IMR-90 (cell line): ENCODE data around the gene FTO. TPM values are rescaled to one million over a fixed set of nuclear protein-coding genes. Genes with fewer than 3 reads are reported as not detected.

ENCODE experiments used
- ATAC-seq: fragments of 200-7000 bp; cut with Tn5 transposase; 2 replicates; pipeline ENCODE4 v1.9.1; 2020; ENCODE audit warnings: low read depth, mild to moderate bottlenecking, moderate library complexity
- BruUV-seq: library from RNA; stranded (reverse); fragments of 400-500 nt; replicated peaks from 2 replicates; lab custom pipeline; 2021; lab: Mats Ljungman, UMichigan
- CTCF ChIA-PET: fragments of 300-600 bp; formaldehyde crosslinking; extraction: SDS; loops from one replicate; lab custom pipeline; 2021; ENCODE audit warnings: antibody characterized with exemption; lab: Yijun Ruan, JAX
- POLR2A ChIA-PET: fragments of 300-600 bp; sonication (Branson Sonifier 250); formaldehyde crosslinking; loops from one replicate; lab custom pipeline; 2022; ENCODE audit warnings: antibody characterized with exemption; ENCODE audit not compliant: unreplicated experiment; lab: Charles Lee
- DNase-seq: peaks from one replicate; pipeline ENCODE4 v3.0.0; 2013
- H2AFZ ChIP-seq: replicated peaks from 2 replicates; pipeline ENCODE3; 2013; ENCODE audit warnings: low read length, mild to moderate bottlenecking; ENCODE audit not compliant: poor library complexity
- H2AK5ac ChIP-seq: 2 replicates; pipeline ENCODE4 v1.6.1; 2013; ENCODE audit warnings: low read depth, low read length, inconsistent platforms
- H2AK9ac ChIP-seq: replicated peaks from 2 replicates; pipeline ENCODE3; 2013; ENCODE audit warnings: mild to moderate bottlenecking, low read depth, low read length, moderate library complexity; ENCODE audit not compliant: poor library complexity
- H2BK120ac ChIP-seq: 2 replicates; pipeline ENCODE4 v1.6.1; 2013; ENCODE audit warnings: low read depth, low read length, inconsistent platforms
- H2BK15ac ChIP-seq: 3 replicates; pipeline ENCODE4 v1.6.1; 2013; ENCODE audit warnings: low read depth, low read length, inconsistent platforms
- H2BK20ac ChIP-seq: 2 replicates; pipeline ENCODE4 v1.6.1; 2013; ENCODE audit warnings: low read depth, mild to moderate bottlenecking, inconsistent platforms, low read length, moderate library complexity
- H2BK5ac ChIP-seq: 2 replicates; pipeline ENCODE4 v1.6.1; 2013; ENCODE audit warnings: mild to moderate bottlenecking, low read depth, low read length, inconsistent platforms; ENCODE audit not compliant: poor library complexity, severe bottlenecking
- H3K14ac ChIP-seq: replicated peaks from 2 replicates; pipeline ENCODE4 v1.6.1; 2013; ENCODE audit warnings: low read depth, low read length, inconsistent platforms
- H3K18ac ChIP-seq: 2 replicates; pipeline ENCODE4 v1.6.1; 2013; ENCODE audit warnings: low read depth, low read length, control low read depth
- H3K23ac ChIP-seq: 2 replicates; pipeline ENCODE4 v1.6.1; 2013; ENCODE audit warnings: low read depth, low read length, inconsistent platforms
- H3K27ac ChIP-seq: 2 replicates; pipeline ENCODE4 v1.5.1; 2013; ENCODE audit warnings: mild to moderate bottlenecking, control low read depth, low read length; ENCODE audit not compliant: insufficient read depth
- H3K27me3 ChIP-seq: 2 replicates; pipeline ENCODE4 v1.6.1; 2013; ENCODE audit warnings: low read length; ENCODE audit not compliant: control insufficient read depth, insufficient read depth
- H3K36me3 ChIP-seq: 2 replicates; pipeline ENCODE4 v1.6.1; 2013; ENCODE audit warnings: low read length, mixed read lengths; ENCODE audit not compliant: control insufficient read depth, insufficient read depth
- H3K4ac ChIP-seq: 2 replicates; pipeline ENCODE4 v1.6.1; 2013; ENCODE audit warnings: low read depth, low read length, inconsistent platforms
- H3K4me1 ChIP-seq: 2 replicates; pipeline ENCODE4 v1.6.1; 2013; ENCODE audit warnings: low read length, mixed read lengths; ENCODE audit not compliant: control insufficient read depth, insufficient read depth
- H3K4me2 ChIP-seq: 2 replicates; pipeline ENCODE4 v1.6.1; 2013; ENCODE audit warnings: low read depth, mild to moderate bottlenecking, control low read depth, low read length, moderate library complexity
- H3K4me3 ChIP-seq: 2 replicates; pipeline ENCODE4 v1.5.1; 2013; ENCODE audit warnings: low read depth, mild to moderate bottlenecking, control low read depth, low read length, moderate library complexity; ENCODE audit not compliant: insufficient read depth
- H3K56ac ChIP-seq: 2 replicates; pipeline ENCODE4 v1.6.1; 2013; ENCODE audit warnings: low read length, inconsistent platforms; ENCODE audit not compliant: insufficient read depth; ENCODE audit errors: extremely low read depth
- H3K79me1 ChIP-seq, 2 experiments: 2 replicates each; pipeline ENCODE4 v1.6.1; 2013; ENCODE audit warnings: low read length in 2 of 2, inconsistent platforms in 1 of 2, low read depth in 1 of 2
- H3K9ac ChIP-seq: 2 replicates; pipeline ENCODE4 v1.6.1; 2013; ENCODE audit warnings: low read depth, low read length, control low read depth
- H3K9me1 ChIP-seq: 2 replicates; pipeline ENCODE4 v1.6.1; 2013; ENCODE audit warnings: low read length, inconsistent platforms; ENCODE audit not compliant: insufficient read depth
- H3K9me3 ChIP-seq: 2 replicates; pipeline ENCODE4 v1.6.1; 2013; ENCODE audit warnings: low read length; ENCODE audit not compliant: control insufficient read depth, insufficient read depth
- H4K20me1 ChIP-seq: 2 replicates; pipeline ENCODE4 v1.6.1; 2013; ENCODE audit warnings: low read length, inconsistent platforms; ENCODE audit not compliant: insufficient read depth
- H4K5ac ChIP-seq: 2 replicates; pipeline ENCODE4 v1.6.1; 2013; ENCODE audit warnings: mild to moderate bottlenecking, low read depth, low read length, control low read depth
- H4K8ac ChIP-seq, 2 experiments: 2 replicates each; pipeline ENCODE4 v1.6.1; 2013; ENCODE audit warnings: low read depth in 2 of 2, low read length in 2 of 2, control low read depth in 1 of 2, inconsistent platforms in 1 of 2
- H4K91ac ChIP-seq: 2 replicates; pipeline ENCODE4 v1.6.1; 2013; ENCODE audit warnings: low read depth, low read length, inconsistent platforms; ENCODE audit not compliant: insufficient read depth
- BHLHE40 ChIP-seq: fragments of 150-350 bp; IDR thresholded peaks from 2 replicates; pipeline ENCODE4 v1.6.1; 2016; ENCODE audit warnings: mild to moderate bottlenecking, low read depth, low read length
- CHD1 ChIP-seq: IDR thresholded peaks from 2 replicates; pipeline ENCODE4 v1.6.1; 2012; ENCODE audit warnings: low read depth, low read length, improper control_type of control experiment
- CTCF ChIP-seq: conservative IDR thresholded peaks from 2 replicates; pipeline ENCODE4 v1.5.1; 2012; ENCODE audit warnings: mild to moderate bottlenecking, low read depth, low read length, improper control_type of control experiment
- ELK1 ChIP-seq: fragments of 150-350 bp; IDR thresholded peaks from 2 replicates; pipeline ENCODE4 v1.6.1; 2016; ENCODE audit warnings: low read depth, mild to moderate bottlenecking, low read length, moderate library complexity, borderline replicate concordance
- FOS ChIP-seq: fragments of 150-350 bp; IDR thresholded peaks from 2 replicates; pipeline ENCODE4 v1.6.1; 2016; ENCODE audit warnings: low read depth, low read length
- MAZ ChIP-seq: IDR thresholded peaks from 2 replicates; pipeline ENCODE4 v1.6.1; 2012; ENCODE audit warnings: low read depth, mild to moderate bottlenecking, low read length, improper control_type of control experiment, moderate library complexity, borderline replicate concordance
- MXI1 ChIP-seq: IDR thresholded peaks from 2 replicates; pipeline ENCODE4 v1.6.1; 2012; ENCODE audit warnings: low read depth, mild to moderate bottlenecking, low read length, moderate library complexity, borderline replicate concordance
- NFE2L2 ChIP-seq: fragments of 150-350 bp; IDR thresholded peaks from 2 replicates; pipeline ENCODE4 v1.6.1; 2016; ENCODE audit warnings: low read depth, mild to moderate bottlenecking, low read length
- POLR2A ChIP-seq: IDR thresholded peaks from 2 replicates; pipeline ENCODE4 v1.6.1; 2012; ENCODE audit warnings: mild to moderate bottlenecking, low read depth, low read length
- RAD21 ChIP-seq: IDR thresholded peaks from 2 replicates; pipeline ENCODE4 v1.6.1; 2012; ENCODE audit warnings: low read length, improper control_type of control experiment
- RCOR1 ChIP-seq: IDR thresholded peaks from 2 replicates; pipeline ENCODE4 v1.6.1; 2012; ENCODE audit warnings: mild to moderate bottlenecking, low read length, improper control_type of control experiment; ENCODE audit not compliant: insufficient replicate concordance
- RFX5 ChIP-seq: IDR thresholded peaks from 2 replicates; pipeline ENCODE4 v1.8.0; 2012; ENCODE audit warnings: low read depth, mild to moderate bottlenecking, low read length, moderate library complexity
- SMC3 ChIP-seq: fragments of 150-350 bp; IDR thresholded peaks from 2 replicates; pipeline ENCODE4 v1.6.1; 2016; ENCODE audit warnings: low read depth, mild to moderate bottlenecking, antibody characterized with exemption, low read length, moderate library complexity
- dilution Hi-C: fragments of 300-500 bp; cut with HindIII; formaldehyde crosslinking; loops from one replicate; pipeline ENCODE4 v1.14.3; 2018; ENCODE audit warnings: low sequenced_read_pairs; ENCODE audit not compliant: unreplicated experiment
- in situ Hi-C: fragments of 300-500 bp; cut with MboI; formaldehyde crosslinking; loops from 3 replicates; pipeline ENCODE4 v1.14.3; 2019; ENCODE audit warnings: low sequenced_read_pairs, inconsistent platforms, mixed read lengths
- intact Hi-C: fragments of 100-400 bp; cut with micrococcal nuclease; formaldehyde crosslinking; loops from 2 replicates; pipeline ENCODE4 v1.10.0; 2022
- polyA plus RNA-seq, 3 experiments: library from polyadenylated mRNA; depleted of rRNA; stranded (reverse); fragments of >200 nt; gene quantifications; 2 replicates each; pipeline ENCODE4 v1.2.3, GENCODE V29; 2012; ENCODE audit warnings: low replicate concordance in 1 of 3
- total RNA-seq: library from RNA; depleted of rRNA; stranded (reverse); fragments of >200 nt; gene quantifications from 2 replicates; pipeline ENCODE4 v1.2.3, GENCODE V29; 2012

The FTO gene
- total and polyA plus RNA-seq, 2 of the 4 experiments (the other 2 are of a cell fraction), result 70.3 to 132 TPM

- BruUV-seq, result no TSS peak
Measured at GRCh38 chr16:53678756-53679343, 25.1 kb upstream of the FTO start.

More at GRCh38 chr16:53678756-53679343, 25.1 kb upstream of the FTO start:
- no peak overlapping the region for H3K4ac ChIP-seq
- no peak overlapping the region for H2BK15ac ChIP-seq
- no peaks in the 10 kb centered on the region for H3K9me1 ChIP-seq
- H3K9me3 ChIP-seq, result no peaks in the 10 kb centered on the region
- no peaks in the 10 kb centered on the region for H3K27me3 ChIP-seq
- H3K4me1 ChIP-seq, result no peaks in the 10 kb centered on the region
- H2AK5ac ChIP-seq, result no peak overlapping the region
- no peaks in the 10 kb centered on the region for H3K36me3 ChIP-seq
- no peak overlapping the region for H3K4me2 ChIP-seq
- H4K5ac ChIP-seq, result no peak overlapping the region
- H3K14ac ChIP-seq, result no peak overlapping the region
- intact Hi-C loops, result no loop called here
- CTCF ChIA-PET, result no interaction called here
- H2AFZ ChIP-seq, result no peak overlapping the region
- H4K20me1 ChIP-seq, result no peaks in the 10 kb centered on the region
- H3K18ac ChIP-seq, result no peak overlapping the region
- no peak overlapping the region for H3K4me3 ChIP-seq
- H3K79me1 ChIP-seq, result no peaks in the 10 kb centered on the region; a peak in 1 of 4 replicates
- no peak overlapping the region for H3K27ac ChIP-seq
- H3K23ac ChIP-seq, result no peak overlapping the region
- no peak overlapping the region for H3K56ac ChIP-seq
- H2BK120ac ChIP-seq, result no peak overlapping the region
- ATAC-seq (peak; percentile 48; the same call in 1 of the 2 replicates), DNase-seq (peak; percentile 17)
- TF ChIP-seq BHLHE40, result no peak
- TF ChIP-seq SMC3, result no peak
- TF ChIP-seq POLR2A, result no peak
- TF ChIP-seq FOS, result no peak
- TF ChIP-seq NFE2L2, result no peak
- no peak for TF ChIP-seq RFX5
- TF ChIP-seq CTCF, result no peak
- TF ChIP-seq RAD21, result no peak
- TF ChIP-seq RCOR1, result no peak
- TF ChIP-seq ELK1, result no peak
- no peak for TF ChIP-seq CHD1
- no peak for TF ChIP-seq MXI1
- no peak for TF ChIP-seq MAZ
- no peak overlapping the region for H2AK9ac ChIP-seq
- no peak overlapping the region for H3K9ac ChIP-seq
- no peak overlapping the region for H2BK20ac ChIP-seq
- in situ Hi-C loops, result no loop called here
- H2BK5ac ChIP-seq, result no peak overlapping the region
- dilution Hi-C loops, result no loop called here
- no peak overlapping the region for H4K91ac ChIP-seq
- POLR2A ChIA-PET, result no interaction called here
- no peak overlapping the region for H4K8ac ChIP-seq
